ENCODE measurements around the gene PRKCH.
A peak's percentile ranks its signal among the peaks of the same experiment; 100 is the strongest.

- TF ChIP-seq CTCF (IDR thresholded peaks at IDR 0.05) = no peak
- TF ChIP-seq POLR2A (IDR thresholded peaks at IDR 0.05) = peak; percentile 73
Measured at GRCh38 chr14:61476754-61477410, 155.5 kb downstream of the PRKCH start.
